Endodermal cell (in vitro differentiated cells): ENCODE results near the gene PEDS1. TPM values are rescaled to one million over a fixed set of nuclear protein-coding genes. Genes with fewer than 3 reads are reported as not detected.

Source experiments
- DNase-seq: peaks from one replicate; pipeline ENCODE4 v3.0.0-alpha.2; 2017
- H3K27ac ChIP-seq: 2 replicates; pipeline ENCODE4 v1.5.1; 2013; ENCODE audit warnings: mild to moderate bottlenecking, low read depth, low read length, moderate library complexity
- H3K27me3 ChIP-seq: 2 replicates; pipeline ENCODE4 v1.6.1; 2013; ENCODE audit warnings: mild to moderate bottlenecking, low read length, moderate library complexity; ENCODE audit not compliant: insufficient read depth, control insufficient read depth, poor library complexity, severe bottlenecking
- H3K36me3 ChIP-seq: 2 replicates; pipeline ENCODE4 v1.7.0; 2013; ENCODE audit warnings: mild to moderate bottlenecking, low read length, moderate library complexity; ENCODE audit not compliant: control insufficient read depth, insufficient read depth
- H3K4me1 ChIP-seq: one replicate; pipeline ENCODE4 v1.7.0; 2013; ENCODE audit warnings: low read length; ENCODE audit not compliant: control insufficient read depth, insufficient read depth
- H3K4me3 ChIP-seq: 2 replicates; pipeline ENCODE4 v1.5.1; 2013; ENCODE audit warnings: mild to moderate bottlenecking, low read length, moderate library complexity
- H3K9ac ChIP-seq: 2 replicates; pipeline ENCODE4 v1.6.1; 2013; ENCODE audit warnings: mild to moderate bottlenecking, low read length, moderate library complexity; ENCODE audit not compliant: poor library complexity, severe bottlenecking; ENCODE audit errors: extremely low read depth
- H3K9me3 ChIP-seq: 2 replicates; pipeline ENCODE4 v1.6.1; 2013; ENCODE audit warnings: mild to moderate bottlenecking, low read length, moderate library complexity; ENCODE audit not compliant: control insufficient read depth
- H3K27ac Mint-ChIP-seq: 2 replicates; pipeline ENCODE4 v1.8.0; 2020; ENCODE audit warnings: mixed read lengths
- H3K27me3 Mint-ChIP-seq: 2 replicates; pipeline ENCODE4 v1.8.0; 2021; ENCODE audit warnings: mild to moderate bottlenecking, mixed read lengths; ENCODE audit not compliant: insufficient read depth
- H3K36me3 Mint-ChIP-seq: 2 replicates; pipeline ENCODE4 v1.8.0; 2020; ENCODE audit warnings: low read depth, mixed read lengths
- H3K4me1 Mint-ChIP-seq: 2 replicates; pipeline ENCODE4 v1.8.0; 2020; ENCODE audit warnings: mixed read lengths
- H3K4me3 Mint-ChIP-seq: 2 replicates; pipeline ENCODE4 v1.8.0; 2020; ENCODE audit warnings: mild to moderate bottlenecking, moderate library complexity, mixed read lengths
- H3K9me3 Mint-ChIP-seq: 2 replicates; pipeline ENCODE4 v1.8.0; 2020; ENCODE audit warnings: mild to moderate bottlenecking, mixed read lengths
- CTCF ChIP-seq: fragments of 200-600 bp; sonication (generic); conservative IDR thresholded peaks from 2 replicates; pipeline ENCODE4 v1.5.0; 2021; ENCODE audit warnings: antibody characterized with exemption, mild to moderate bottlenecking
- WGBS, 2 experiments: methylation state at CpG; one replicate each; pipeline versions ENCODE4 v1.1.5 to v1.1.7; 2013; ENCODE audit warnings: missing lambda C conversion rate in 2 of 2, mixed read lengths in 1 of 2; ENCODE audit not compliant: insufficient coverage in 1 of 2, insufficient read length in 1 of 2; 5-methylcytosine and 5-hydroxymethylcytosine counted together
- total RNA-seq, 2 donors: library from RNA; stranded (reverse); fragmentation: NEBNext Ultra II Directional in 1 of 2; extraction: Animal tissue kit (Norgen Biotek cat#: 25700) in 1 of 2; gene quantifications; 2 replicates in 1 of 2; 3 replicates in 1 of 2; pipeline ENCODE4 v1.2.1, GENCODE V29; 2021

The PEDS1 gene
- total RNA-seq, 2 donors from 2014 or later, result 28.0 to 30.9 TPM

GRCh38 chr20:50186151-50186885 is 32.8 kb upstream of the PEDS1 start:
- peak; percentile 97 for TF ChIP-seq CTCF
- no peak overlapping the region for H3K27ac Mint-ChIP-seq
- Histone ChIP-seq H3K9ac (no peak overlapping the region), H3K36me3 (no peaks in the 10 kb centered on the region), H3K27ac (no peak overlapping the region), H3K4me1 (no peaks in the 10 kb centered on the region), H3K27me3 (no peaks in the 10 kb centered on the region), H3K4me3 (no peak overlapping the region), H3K9me3 (no peaks in the 10 kb centered on the region)
- no peak overlapping the region for H3K4me3 Mint-ChIP-seq
- H3K4me1 Mint-ChIP-seq, result no peaks in the 10 kb centered on the region
- no peaks in the 10 kb centered on the region for H3K36me3 Mint-ChIP-seq
- DNase-seq, result peak; percentile 98
- peaks cover 16% of the 10 kb centered on the region for H3K27me3 Mint-ChIP-seq
- 28 to 32% methylated on average over 15 to 16 of the region's 16 CpGs for WGBS, 2 experiments
- H3K9me3 Mint-ChIP-seq, result no peaks in the 10 kb centered on the region

- Histone ChIP-seq H3K9me3 (no peaks in the 10 kb centered on the region), H3K4me1 (no peaks in the 10 kb centered on the region), H3K27me3 (no peaks in the 10 kb centered on the region), H3K9ac (no peak overlapping the region), H3K4me3 (no peak overlapping the region), H3K27ac (no peak overlapping the region), H3K36me3 (no peaks in the 10 kb centered on the region)
- no peak for DNase-seq
- no peaks in the 10 kb centered on the region for H3K9me3 Mint-ChIP-seq
- no peak for TF ChIP-seq CTCF
- H3K36me3 Mint-ChIP-seq, result no peaks in the 10 kb centered on the region
- no peak overlapping the region for H3K27ac Mint-ChIP-seq
- H3K4me3 Mint-ChIP-seq, result no peak overlapping the region
- no peaks in the 10 kb centered on the region for H3K4me1 Mint-ChIP-seq
- H3K27me3 Mint-ChIP-seq, result peaks cover 16% of the 10 kb centered on the region
- 93 to 97% methylated on average over 3 to 5 of the region's 5 CpGs for WGBS, 2 experiments
These were observed 31.9 kb upstream of the PEDS1 start for GRCh38 chr20:50185426-50185825.

- Mint-ChIP-seq H3K4me3 (no peak overlapping the region), H3K9me3 (no peaks in the 10 kb centered on the region), H3K36me3 (no peaks in the 10 kb centered on the region), H3K27me3 (peaks cover 13% of the 10 kb centered on the region), H3K27ac (no peak overlapping the region), H3K4me1 (no peaks in the 10 kb centered on the region)
- WGBS, 2 experiments, result 93 to 94% methylated on average over 2 of the region's 2 CpGs
- TF ChIP-seq CTCF, result no peak
- Histone ChIP-seq H3K4me3 (no peak overlapping the region), H3K36me3 (no peaks in the 10 kb centered on the region), H3K27ac (no peak overlapping the region), H3K9me3 (no peaks in the 10 kb centered on the region), H3K27me3 (no peaks in the 10 kb centered on the region), H3K9ac (no peak overlapping the region), H3K4me1 (no peaks in the 10 kb centered on the region)
- DNase-seq, result no peak
These were observed 28.8 kb upstream of the PEDS1 start for GRCh38 chr20:50182346-50182745.
